ENCODE results near the gene COPS7B. TPM values are rescaled to one million over a fixed set of nuclear protein-coding genes. Genes with fewer than 3 reads are reported as not detected.

COPS7B gene
- total and polyA plus RNA-seq, 9 of the 15 experiments (the other 6 are each of a cell fraction or from before 2014, with no cell fraction given) = 6.0 to 50.7 (median 21.8) TPM

- Histone ChIP-seq H3K4me2 (ENCODE audit: insufficient read depth, low read length) (no peak overlapping the region), H3K9ac (ENCODE audit: insufficient read depth in 1 of 2, low read depth in 2 of 2, low read length in 2 of 2) (no peak overlapping the region), H3K4me3 (no peak overlapping the region), H3K9me1 (ENCODE audit: control insufficient read depth, insufficient read depth, low read length) (no peaks in the 10 kb centered on the region), H3K4me1 (replicated peaks in 1 of 2; ENCODE audit: control insufficient read depth in 2 of 2, insufficient read depth in 2 of 2, low read length in 2 of 2) (no peaks in the 10 kb centered on the region), H3K27me3 (ENCODE audit: control insufficient read depth in 2 of 2, insufficient read depth in 2 of 2, low read length in 2 of 2) (no peaks in the 10 kb centered on the region), H3K27ac (ENCODE audit: extremely low read depth, low read depth, low read length) (no peak overlapping the region), H3K36me3 (ENCODE audit: control insufficient read depth, insufficient read depth, low read length) (peaks cover 25% of the 10 kb centered on the region; the same call in 1 of the 3 replicates), H4K20me1 (replicated peaks; ENCODE audit: control insufficient read depth, insufficient read depth, low read length) (no peaks in the 10 kb centered on the region), H3K79me2 (ENCODE audit: control insufficient read depth, insufficient read depth, low read length) (no peaks in the 10 kb centered on the region), H3K9me3 (replicated peaks; ENCODE audit: control insufficient read depth, insufficient read depth, low read depth, low read length) (no peaks in the 10 kb centered on the region), H2AFZ (ENCODE audit: low read depth, low read length) (no peak overlapping the region)
- DNase-seq (ENCODE audit: extremely low read depth in 1 of 4, low spot score in 3 of 4) (no peak), FAIRE-seq (no peak), ATAC-seq (no peak)
- TF ChIP-seq ZBTB2 (IDR thresholded peaks at IDR 0.05) = no peak
- TF ChIP-seq ZNF764 (CRISPR knock-in tag; IDR thresholded peaks at IDR 0.05; ENCODE audit: low read depth) = no peak
- TF ChIP-seq ZNF174 (CRISPR knock-in tag; IDR thresholded peaks at IDR 0.05) = no peak
- no peak for TF ChIP-seq CCNT2 (IDR thresholded peaks at IDR 0.05; ENCODE audit: borderline replicate concordance, extremely low read depth, insufficient read length, low read depth, low read length)
- TF ChIP-seq CSDE1 (IDR thresholded peaks at IDR 0.05) = no peak
- TF ChIP-seq ILK (tag; IDR thresholded peaks at IDR 0.05; ENCODE audit: borderline replicate concordance, low read depth) = no peak
- no peak for TF ChIP-seq ZNF644 (tag; IDR thresholded peaks at IDR 0.05; ENCODE audit: low read depth)
- TF ChIP-seq BACH1 (tag; IDR thresholded peaks at IDR 0.05) = no peak
- TF ChIP-seq YBX1 (IDR thresholded peaks at IDR 0.05) = no peak
- no peak for TF ChIP-seq BHLHE40 (IDR thresholded peaks at IDR 0.05; ENCODE audit: low read length)
- no peak for TF ChIP-seq KLF6 (CRISPR knock-in tag; IDR thresholded peaks at IDR 0.05; ENCODE audit: borderline replicate concordance)
- no peak for TF ChIP-seq SMAD3 (CRISPR knock-in tag; conservative IDR thresholded peaks at IDR 0.05)
- no peak for TF ChIP-seq CAMTA2 (CRISPR knock-in tag; conservative IDR thresholded peaks at IDR 0.05)
- TF ChIP-seq ZNF444 (CRISPR knock-in tag; IDR thresholded peaks at IDR 0.05) = no peak
- no peak for TF ChIP-seq MLLT1 (IDR thresholded peaks at IDR 0.05)
- TF ChIP-seq GATAD2A (IDR thresholded peaks at IDR 0.05) = no peak
- no peak for TF ChIP-seq HMG20B (CRISPR knock-in tag; IDR thresholded peaks at IDR 0.05)
- no peak for TF ChIP-seq RAD21 (CRISPR knock-in tag; conservative IDR thresholded peaks at IDR 0.05 in 1 of 2, IDR thresholded peaks at IDR 0.05 in 1 of 2)
- no peak for TF ChIP-seq ZNF695 (CRISPR knock-in tag; IDR thresholded peaks at IDR 0.05)
- no peak for TF ChIP-seq NRF1 (conservative IDR thresholded peaks at IDR 0.05 in 1 of 2, IDR thresholded peaks at IDR 0.05 in 1 of 2)
- intact Hi-C loops (cut with micrococcal nuclease) (no loop called here), in situ Hi-C loops (cut with MboI) (no loop called here)
- CTCF ChIA-PET (ENCODE audit: low intra/inter-chr PET ratio) = no interaction called here
- 29% methylated on average over 1 of the region's 2 CpGs for WGBS (ENCODE audit: insufficient coverage, low coverage, missing lambda C conversion rate)
- BruUV-seq (replicated peaks) = no TSS peak
- POLR2A ChIA-PET = no interaction called here
Measured at GRCh38 chr2:231807020-231807419, 20.8 kb downstream of the COPS7B start.
